IMR-90 (cell line): ENCODE measurements around the gene ROBO2.

Experiments used
- BHLHE40 ChIP-seq: fragments of 150-350 bp; IDR thresholded peaks from 2 replicates; pipeline ENCODE4 v1.6.1; 2016; ENCODE audit warnings: mild to moderate bottlenecking, low read depth, low read length
- CEBPB ChIP-seq: IDR thresholded peaks from 2 replicates; pipeline ENCODE4 v1.6.1; 2012; ENCODE audit warnings: low read depth, low read length, improper control_type of control experiment
- CTCF ChIP-seq: conservative IDR thresholded peaks from 2 replicates; pipeline ENCODE4 v1.5.1; 2012; ENCODE audit warnings: mild to moderate bottlenecking, low read depth, low read length, improper control_type of control experiment
- ELK1 ChIP-seq: fragments of 150-350 bp; IDR thresholded peaks from 2 replicates; pipeline ENCODE4 v1.6.1; 2016; ENCODE audit warnings: low read depth, mild to moderate bottlenecking, low read length, moderate library complexity, borderline replicate concordance
- MAFK ChIP-seq: IDR thresholded peaks from 2 replicates; pipeline ENCODE4 v1.6.1; 2012; ENCODE audit warnings: low read depth, low read length, improper control_type of control experiment
- MAZ ChIP-seq: IDR thresholded peaks from 2 replicates; pipeline ENCODE4 v1.6.1; 2012; ENCODE audit warnings: low read depth, mild to moderate bottlenecking, low read length, improper control_type of control experiment, moderate library complexity, borderline replicate concordance
- POLR2A ChIP-seq: IDR thresholded peaks from 2 replicates; pipeline ENCODE4 v1.6.1; 2012; ENCODE audit warnings: mild to moderate bottlenecking, low read depth, low read length
- RAD21 ChIP-seq: IDR thresholded peaks from 2 replicates; pipeline ENCODE4 v1.6.1; 2012; ENCODE audit warnings: low read length, improper control_type of control experiment
- RCOR1 ChIP-seq: IDR thresholded peaks from 2 replicates; pipeline ENCODE4 v1.6.1; 2012; ENCODE audit warnings: mild to moderate bottlenecking, low read length, improper control_type of control experiment; ENCODE audit not compliant: insufficient replicate concordance
- RFX5 ChIP-seq: IDR thresholded peaks from 2 replicates; pipeline ENCODE4 v1.8.0; 2012; ENCODE audit warnings: low read depth, mild to moderate bottlenecking, low read length, moderate library complexity
- USF2 ChIP-seq: fragments of 150-350 bp; IDR thresholded peaks from 2 replicates; pipeline ENCODE4 v1.6.1; 2017; ENCODE audit warnings: mild to moderate bottlenecking, antibody characterized with exemption, low read length, low read depth

GRCh38 chr3:77254967-77255831 lies 215.3 kb downstream of the ROBO2 start:
- peak; percentile 74 for TF ChIP-seq CTCF
- TF ChIP-seq POLR2A, result no peak
- no peak for TF ChIP-seq RFX5
- no peak for TF ChIP-seq MAZ
- no peak for TF ChIP-seq CEBPB
- TF ChIP-seq RAD21, result peak; percentile 65
- TF ChIP-seq RCOR1, result no peak
- no peak for TF ChIP-seq ELK1
- TF ChIP-seq MAFK, result no peak
- peak; percentile 81 for TF ChIP-seq USF2
- no peak for TF ChIP-seq BHLHE40
